ENCODE results near the gene GABRG1. TPM values are rescaled to one million over a fixed set of nuclear protein-coding genes. Genes with fewer than 3 reads are reported as not detected.
A peak's percentile ranks its signal among the peaks of the same experiment; 100 is the strongest.

GABRG1 gene
- polyA plus RNA-seq (2013), result not detected in 2 replicates

DNA sequence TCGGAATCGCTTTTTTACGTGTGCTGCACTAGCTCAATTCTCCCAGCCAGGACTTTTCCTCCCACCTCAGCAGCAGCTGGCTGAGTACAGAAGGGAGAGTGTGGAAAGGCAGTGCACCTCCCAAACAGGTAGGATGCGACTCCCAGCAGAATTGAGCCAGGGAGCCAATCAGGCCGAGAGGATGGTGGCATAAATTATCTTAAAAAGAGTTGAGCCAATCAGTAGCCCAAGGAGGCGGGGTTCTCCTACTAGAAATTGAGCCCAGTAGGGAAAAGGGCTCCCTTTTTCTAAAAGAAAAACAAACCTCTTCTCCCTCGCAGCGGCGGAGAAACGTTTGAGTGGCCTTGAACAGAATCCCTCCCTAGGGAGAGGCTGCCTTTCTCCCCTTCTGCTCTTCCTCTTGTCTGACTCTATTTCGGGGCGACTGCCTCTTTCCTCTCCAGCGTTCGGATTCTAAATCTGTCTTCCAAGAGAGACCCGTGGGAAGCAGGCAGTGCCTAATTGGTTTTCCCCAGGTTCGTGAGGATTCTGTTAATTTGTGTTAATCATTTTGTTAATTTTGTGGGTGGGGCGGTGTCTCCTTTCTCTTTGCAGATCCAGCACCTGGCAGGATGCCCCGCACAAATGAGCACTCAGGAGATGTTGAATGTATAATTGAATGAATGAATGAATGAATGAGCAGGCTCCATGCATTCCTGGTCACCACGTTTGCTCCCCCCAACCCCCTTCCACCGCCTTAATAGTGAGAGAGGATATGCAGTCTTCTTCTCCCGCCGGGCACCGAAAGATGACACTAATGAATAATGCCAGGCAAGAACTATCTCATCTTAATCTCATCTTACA lies at the start of gene GABRG1:
Gene GABRG1 (minus strand): TSS at position 142 of the 843 bp plus-strand sequence. CDS start 141 bp downstream, at position 1.
- DNase-seq, result no peak
- H4K12ac ChIP-seq (ENCODE audit: low read depth, low read length), result no peak within 1 kb of the TSS
- no peaks in the 10 kb centered on the region for H3K4me1 ChIP-seq (ENCODE audit: control insufficient read depth in 1 of 2, insufficient read depth in 2 of 2, low read length in 2 of 2)
- H3K36me3 ChIP-seq (ENCODE audit: control insufficient read depth in 1 of 2, insufficient read depth in 2 of 2, low read length in 2 of 2), result no peaks in the 10 kb centered on the region
- H3K79me2 ChIP-seq (ENCODE audit: control insufficient read depth, insufficient read depth, low read length, poor library complexity), result no peaks in the 10 kb centered on the region
- H3K4me3 ChIP-seq (ENCODE audit: low read depth, low read length), result no peak within 1 kb of the TSS
- no peak within 1 kb of the TSS for H2BK120ac ChIP-seq (ENCODE audit: insufficient read depth, low read length, poor library complexity)
- WGBS (ENCODE audit: extremely low coverage, insufficient coverage, insufficient read length), result no CpG with 5 or more reads among the region's 23 CpGs
- H3K79me1 ChIP-seq (ENCODE audit: low read length), result no peaks in the 10 kb centered on the region
- H3K23ac ChIP-seq (ENCODE audit: low read length), result no peak within 1 kb of the TSS
- H3K18ac ChIP-seq (ENCODE audit: low read length), result no peak within 1 kb of the TSS
- H3K4ac ChIP-seq (ENCODE audit: low read depth, low read length), result no peak within 1 kb of the TSS
- no peak within 1 kb of the TSS for H2BK5ac ChIP-seq (ENCODE audit: low read depth, low read length, poor library complexity)
- H3K9me3 ChIP-seq (ENCODE audit: insufficient read depth, low read depth, low read length), result no peaks in the 10 kb centered on the region
- no peak within 1 kb of the TSS for H3K14ac ChIP-seq (ENCODE audit: low read length)
- H3K4me2 ChIP-seq (ENCODE audit: low read length), result no peak within 1 kb of the TSS
- no peak within 1 kb of the TSS for H2BK12ac ChIP-seq (ENCODE audit: low read length)
- H2AFZ ChIP-seq (ENCODE audit: insufficient read depth, low read length, poor library complexity), result no peak within 1 kb of the TSS
- no peak within 1 kb of the TSS for H3K27ac ChIP-seq (ENCODE audit: low read depth, low read length)
- H3K27me3 ChIP-seq (ENCODE audit: insufficient read depth, low read length), result peaks cover 8% of the 10 kb centered on the region
- no peak within 1 kb of the TSS for H3K9ac ChIP-seq (ENCODE audit: low read length)
- H2AK5ac ChIP-seq (ENCODE audit: low read length), result no peak within 1 kb of the TSS
- H4K8ac ChIP-seq (ENCODE audit: low read depth, low read length), result no peak within 1 kb of the TSS
- no peak within 1 kb of the TSS for H4K91ac ChIP-seq (ENCODE audit: low read depth, low read length)

DNA sequence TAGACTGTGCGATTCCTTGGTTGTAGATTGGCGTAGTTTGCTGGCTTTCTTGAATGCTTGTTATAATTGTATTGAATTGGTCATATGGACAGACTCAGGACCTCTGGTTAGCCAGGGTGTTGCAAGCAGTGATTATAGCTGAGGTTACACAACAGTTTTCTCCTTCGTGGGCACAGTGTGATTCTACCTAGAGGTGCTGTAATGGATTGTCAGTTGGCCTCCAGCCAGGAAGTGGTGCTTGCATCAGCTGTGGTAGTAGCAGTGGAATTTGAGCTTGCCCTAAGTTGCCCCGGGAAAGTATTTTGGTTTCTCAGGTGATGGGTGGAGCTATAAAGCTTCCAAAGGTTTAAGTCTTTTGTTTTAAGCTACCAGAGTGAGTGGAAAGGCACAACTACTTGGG lies 23.1 kb upstream of the GABRG1 start:
- Histone ChIP-seq H2AFZ (ENCODE audit: insufficient read depth, low read length, poor library complexity) (no peak overlapping the region), H3K14ac (ENCODE audit: low read length) (no peak overlapping the region), H3K9ac (ENCODE audit: low read length) (no peak overlapping the region), H3K79me1 (ENCODE audit: low read length) (no peaks in the 10 kb centered on the region), H3K4me1 (ENCODE audit: control insufficient read depth in 1 of 2, insufficient read depth in 2 of 2, low read length in 2 of 2) (no peaks in the 10 kb centered on the region), H3K4ac (ENCODE audit: low read depth, low read length) (no peak overlapping the region), H3K36me3 (ENCODE audit: control insufficient read depth in 1 of 2, insufficient read depth in 2 of 2, low read length in 2 of 2) (no peaks in the 10 kb centered on the region), H2BK5ac (ENCODE audit: low read depth, low read length, poor library complexity) (no peak overlapping the region), H3K4me3 (ENCODE audit: low read depth, low read length) (no peak overlapping the region), H3K18ac (ENCODE audit: low read length) (no peak overlapping the region), H3K9me3 (ENCODE audit: insufficient read depth, low read depth, low read length) (no peaks in the 10 kb centered on the region), H2BK12ac (ENCODE audit: low read length) (no peak overlapping the region), H4K8ac (ENCODE audit: low read depth, low read length) (no peak overlapping the region), H3K27me3 (ENCODE audit: insufficient read depth, low read length) (no peaks in the 10 kb centered on the region), H3K79me2 (ENCODE audit: control insufficient read depth, insufficient read depth, low read length, poor library complexity) (no peaks in the 10 kb centered on the region), H3K27ac (ENCODE audit: low read depth, low read length) (no peak overlapping the region), H4K12ac (ENCODE audit: low read depth, low read length) (no peak overlapping the region), H4K91ac (ENCODE audit: low read depth, low read length) (no peak overlapping the region), H2AK5ac (ENCODE audit: low read length) (no peak overlapping the region), H3K23ac (ENCODE audit: low read length) (no peak overlapping the region), H3K4me2 (ENCODE audit: low read length) (no peak overlapping the region), H2BK120ac (ENCODE audit: insufficient read depth, low read length, poor library complexity) (no peak overlapping the region)
- WGBS (ENCODE audit: extremely low coverage, insufficient coverage, insufficient read length), result no CpG with 5 or more reads among the region's 4 CpGs
- no peak for DNase-seq

DNA sequence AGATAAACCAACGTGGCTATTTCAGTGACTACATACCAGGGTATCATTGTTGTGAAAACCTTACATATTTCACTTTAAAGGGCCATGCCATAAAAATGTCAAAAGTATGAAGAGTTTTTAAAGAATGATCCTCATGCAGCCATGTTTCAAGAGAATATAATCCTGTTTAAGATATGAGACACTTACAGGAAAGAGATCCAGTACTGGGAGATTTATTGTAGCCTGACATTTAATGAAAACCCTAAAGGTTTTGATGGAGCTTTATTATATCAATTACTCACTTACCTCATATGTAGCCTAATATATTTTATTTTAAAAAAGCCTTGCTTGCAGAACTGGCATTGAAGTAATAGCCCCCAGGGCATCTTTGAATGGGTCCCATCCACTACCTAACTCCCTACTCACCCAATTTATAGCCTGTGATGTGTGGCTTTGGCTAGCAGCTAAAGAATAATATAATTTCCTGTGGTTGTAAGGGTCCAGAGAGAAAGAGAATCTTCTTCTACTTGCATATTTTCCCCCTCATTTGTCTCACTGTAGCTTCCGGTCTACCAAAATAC lies 7.7 kb upstream of the GABRG1 start:
- no peak overlapping the region for H3K18ac ChIP-seq (ENCODE audit: low read length)
- H4K12ac ChIP-seq (ENCODE audit: low read depth, low read length), result no peak overlapping the region
- H3K23ac ChIP-seq (ENCODE audit: low read length), result no peak overlapping the region
- H3K36me3 ChIP-seq (ENCODE audit: control insufficient read depth in 1 of 2, insufficient read depth in 2 of 2, low read length in 2 of 2), result no peaks in the 10 kb centered on the region
- WGBS (ENCODE audit: extremely low coverage, insufficient coverage, insufficient read length), result no CpG with 5 or more reads among the region's 2 CpGs
- no peak overlapping the region for H4K91ac ChIP-seq (ENCODE audit: low read depth, low read length)
- peak in 1 of 2 donors; percentile 0 for DNase-seq
- no peak overlapping the region for H2AFZ ChIP-seq (ENCODE audit: insufficient read depth, low read length, poor library complexity)
- H2BK120ac ChIP-seq (ENCODE audit: insufficient read depth, low read length, poor library complexity), result no peak overlapping the region
- H3K9me3 ChIP-seq (ENCODE audit: insufficient read depth, low read depth, low read length), result no peaks in the 10 kb centered on the region
- H3K14ac ChIP-seq (ENCODE audit: low read length), result no peak overlapping the region
- no peak overlapping the region for H3K9ac ChIP-seq (ENCODE audit: low read length)
- H3K4me3 ChIP-seq (ENCODE audit: low read depth, low read length), result no peak overlapping the region
- no peaks in the 10 kb centered on the region for H3K79me1 ChIP-seq (ENCODE audit: low read length)
- no peak overlapping the region for H3K4me2 ChIP-seq (ENCODE audit: low read length)
- no peak overlapping the region for H2BK12ac ChIP-seq (ENCODE audit: low read length)
- no peaks in the 10 kb centered on the region for H3K4me1 ChIP-seq (ENCODE audit: control insufficient read depth in 1 of 2, insufficient read depth in 2 of 2, low read length in 2 of 2)
- H2BK5ac ChIP-seq (ENCODE audit: low read depth, low read length, poor library complexity), result no peak overlapping the region
- H2AK5ac ChIP-seq (ENCODE audit: low read length), result no peak overlapping the region
- H3K4ac ChIP-seq (ENCODE audit: low read depth, low read length), result no peak overlapping the region
- H4K8ac ChIP-seq (ENCODE audit: low read depth, low read length), result no peak overlapping the region
- H3K27ac ChIP-seq (ENCODE audit: low read depth, low read length), result no peak overlapping the region
- H3K27me3 ChIP-seq (ENCODE audit: insufficient read depth, low read length), result no peaks in the 10 kb centered on the region
- H3K79me2 ChIP-seq (ENCODE audit: control insufficient read depth, insufficient read depth, low read length, poor library complexity), result no peaks in the 10 kb centered on the region

DNA sequence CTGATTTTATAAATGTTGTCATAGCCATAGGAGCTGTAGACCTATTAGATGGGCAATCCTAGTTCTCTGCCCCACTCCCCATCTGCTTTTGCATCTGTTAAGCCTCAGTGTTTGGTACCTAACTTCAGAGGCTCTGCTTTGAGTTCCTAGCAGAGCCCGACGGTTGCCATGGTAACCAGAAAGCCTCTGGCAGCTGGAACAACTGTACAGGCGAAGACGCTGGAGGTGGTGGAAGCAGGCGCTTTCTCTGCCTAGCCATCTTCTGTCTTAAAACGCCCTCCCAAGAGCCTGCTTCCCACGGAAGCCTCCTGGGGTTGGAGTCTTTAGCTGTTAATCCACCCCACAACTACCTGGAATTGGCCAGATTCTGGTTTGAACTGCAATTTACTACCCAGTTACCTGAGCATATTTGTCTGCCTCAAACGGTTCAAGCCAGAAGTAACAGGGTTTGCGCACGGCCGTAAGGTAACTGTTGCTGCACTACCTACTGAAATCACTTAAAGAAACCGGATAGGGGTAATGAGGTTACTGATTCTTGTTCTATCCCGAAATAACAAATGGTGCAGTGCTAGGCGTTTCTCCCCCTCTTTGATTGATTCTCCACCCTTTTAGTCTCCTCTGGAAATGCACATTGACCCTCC lies 1.0 kb upstream of the GABRG1 start:
- WGBS (ENCODE audit: extremely low coverage, insufficient coverage, insufficient read length), result no CpG with 5 or more reads among the region's 14 CpGs
- no peak overlapping the region for H2AFZ ChIP-seq (ENCODE audit: insufficient read depth, low read length, poor library complexity)
- H3K4ac ChIP-seq (ENCODE audit: low read depth, low read length), result no peak overlapping the region
- H3K79me2 ChIP-seq (ENCODE audit: control insufficient read depth, insufficient read depth, low read length, poor library complexity), result no peaks in the 10 kb centered on the region
- H2BK120ac ChIP-seq (ENCODE audit: insufficient read depth, low read length, poor library complexity), result no peak overlapping the region
- peak in 1 of 2 donors; percentile 2 for DNase-seq
- no peak overlapping the region for H3K4me2 ChIP-seq (ENCODE audit: low read length)
- no peak overlapping the region for H3K4me3 ChIP-seq (ENCODE audit: low read depth, low read length)
- H2BK12ac ChIP-seq (ENCODE audit: low read length), result no peak overlapping the region
- no peak overlapping the region for H4K12ac ChIP-seq (ENCODE audit: low read depth, low read length)
- no peaks in the 10 kb centered on the region for H3K79me1 ChIP-seq (ENCODE audit: low read length)
- H4K8ac ChIP-seq (ENCODE audit: low read depth, low read length), result no peak overlapping the region
- no peak overlapping the region for H2AK5ac ChIP-seq (ENCODE audit: low read length)
- no peak overlapping the region for H3K23ac ChIP-seq (ENCODE audit: low read length)
- no peaks in the 10 kb centered on the region for H3K9me3 ChIP-seq (ENCODE audit: insufficient read depth, low read depth, low read length)
- H4K91ac ChIP-seq (ENCODE audit: low read depth, low read length), result no peak overlapping the region
- no peak overlapping the region for H3K27ac ChIP-seq (ENCODE audit: low read depth, low read length)
- H2BK5ac ChIP-seq (ENCODE audit: low read depth, low read length, poor library complexity), result no peak overlapping the region
- H3K14ac ChIP-seq (ENCODE audit: low read length), result no peak overlapping the region
- H3K18ac ChIP-seq (ENCODE audit: low read length), result no peak overlapping the region
- H3K36me3 ChIP-seq (ENCODE audit: control insufficient read depth in 1 of 2, insufficient read depth in 2 of 2, low read length in 2 of 2), result no peaks in the 10 kb centered on the region
- no peaks in the 10 kb centered on the region for H3K4me1 ChIP-seq (ENCODE audit: control insufficient read depth in 1 of 2, insufficient read depth in 2 of 2, low read length in 2 of 2)
- peaks cover 8% of the 10 kb centered on the region for H3K27me3 ChIP-seq (ENCODE audit: insufficient read depth, low read length)
- no peak overlapping the region for H3K9ac ChIP-seq (ENCODE audit: low read length)
